Breast epithelium (tissue), 4 donors: Measurements from ENCODE around the gene LYZ. TPM values are rescaled to one million over a fixed set of nuclear protein-coding genes. Genes with fewer than 3 reads are reported as not detected.

ENCODE experiments used
- DNase-seq, 2 donors: peaks; one replicate each; pipeline ENCODE4 v3.0.0-alpha.2; 2019; ENCODE audit warnings: low spot score in 2 of 2
- H3K27ac ChIP-seq, 2 donors: fragments of 200-600 bp; sonication (generic) in 1 of 2; one replicate each; pipeline ENCODE4 v1.5.1; 2016 to 2019; ENCODE audit warnings: mild to moderate bottlenecking in 1 of 2
- H3K27me3 ChIP-seq, 2 donors: fragments of 200-600 bp; sonication (generic) in 1 of 2; one replicate each; pipeline versions ENCODE4 v1.5.1 to v1.6.0; 2017 to 2019; ENCODE audit warnings: control low read depth in 1 of 2, mild to moderate bottlenecking in 1 of 2
- H3K36me3 ChIP-seq: fragments of 200-600 bp; one replicate; pipeline ENCODE4 v1.5.1; 2019
- H3K4me1 ChIP-seq, 2 donors: fragments of 200-600 bp; sonication (generic); one replicate each; pipeline ENCODE4 v1.5.1; 2016 to 2019; ENCODE audit warnings: control low read depth in 1 of 2
- H3K4me3 ChIP-seq, 3 donors: fragments of 200-600 bp; sonication (generic); 1 replicate in 2 of 3; 2 replicates in 1 of 3; pipeline ENCODE4 v1.5.1; 2016 to 2019; ENCODE audit warnings: mild to moderate bottlenecking in 3 of 3, moderate library complexity in 2 of 3
- H3K9me3 ChIP-seq, 2 donors: fragments of 200-600 bp; sonication (generic) in 1 of 2; one replicate each; pipeline ENCODE4 v1.5.1; 2016 to 2019; ENCODE audit warnings: control low read depth in 1 of 2
- CTCF ChIP-seq, 3 donors: fragments of 450-650 bp; IDR thresholded peaks; one replicate each; pipeline ENCODE4 v1.5.1; 2016 to 2017; ENCODE audit warnings: antibody characterized with exemption in 3 of 3, mild to moderate bottlenecking in 3 of 3, moderate library complexity in 3 of 3
- POLR2A ChIP-seq: fragments of 450-650 bp; IDR thresholded peaks from one replicate; pipeline ENCODE4 v1.6.1; 2016; ENCODE audit warnings: antibody characterized with exemption, mild to moderate bottlenecking, moderate library complexity
- POLR2AphosphoS5 ChIP-seq, 3 donors: sonication (generic); formaldehyde crosslinking; IDR thresholded peaks; one replicate each; pipeline ENCODE4 v1.6.1; 2017; ENCODE audit warnings: antibody characterized with exemption in 3 of 3
- intact Hi-C: fragments of 100-400 bp; cut with DNase I; formaldehyde crosslinking; loops from one replicate; pipeline ENCODE4 v1.15.1; 2023; ENCODE audit warnings: low total_unique reads
- total RNA-seq, 3 donors: library from RNA; depleted of rRNA; stranded (reverse); fragments of >200 nt; gene quantifications; one replicate each; pipeline ENCODE4 v1.1.0, GENCODE V29; 2016

The LYZ gene
- total RNA-seq, 3 donors from 2014 or later: 13.4 to 99.9 (median 57.1) TPM

- H3K27ac ChIP-seq: no peak overlapping the region
- H3K4me1 ChIP-seq: peaks cover 0 to 7% of the 10 kb centered on the region in 2 donors
- no peak for TF ChIP-seq CTCF (IDR thresholded peaks at IDR 0.05)
- H3K9me3 ChIP-seq: no peaks in the 10 kb centered on the region
- no peaks in the 10 kb centered on the region for H3K36me3 ChIP-seq
- H3K27me3 ChIP-seq: no peaks in the 10 kb centered on the region
- intact Hi-C loops: no loop called here
- DNase-seq: no peak
- no peak overlapping the region for H3K4me3 ChIP-seq
Observed at GRCh38 chr12:69354556-69355187, 6.5 kb downstream of the LYZ start.

GRCh38 chr12:69355363-69356028 lies 7.3 kb downstream of the LYZ start:
- no peaks in the 10 kb centered on the region for H3K36me3 ChIP-seq
- peaks cover 0 to 7% of the 10 kb centered on the region in 2 donors for H3K4me1 ChIP-seq
- DNase-seq: no peak
- intact Hi-C loops: no loop called here
- no peak overlapping the region for H3K27ac ChIP-seq
- H3K27me3 ChIP-seq: no peaks in the 10 kb centered on the region
- no peak for TF ChIP-seq POLR2A
- no peak for TF ChIP-seq CTCF (IDR thresholded peaks at IDR 0.05)
- TF ChIP-seq POLR2AphosphoS5 (IDR thresholded peaks at IDR 0.05): no peak
- H3K9me3 ChIP-seq: no peaks in the 10 kb centered on the region
- no peak overlapping the region for H3K4me3 ChIP-seq

GRCh38 chr12:69359531-69360347 lies 11.6 kb downstream of the LYZ start, which contains the start of gene YEATS4:
Gene YEATS4 (plus strand): TSS chr12:69359743. CDS start chr12:69359973, 230 bp downstream.
- peak in 1 of 3 donors; percentile 31 for TF ChIP-seq CTCF (IDR thresholded peaks at IDR 0.05)
- TF ChIP-seq POLR2A: peak; percentile 20
- peak; percentile 63 to 84 (median 81) for TF ChIP-seq POLR2AphosphoS5 (IDR thresholded peaks at IDR 0.05)
- intact Hi-C loops: no loop called here
- no peaks in the 10 kb centered on the region for H3K9me3 ChIP-seq

GRCh38 chr12:69360348-69360672 lies 12.1 kb downstream of the LYZ start:
- H3K36me3 ChIP-seq: no peaks in the 10 kb centered on the region
- peak overlapping the region; percentile 92 to 96 for H3K27ac ChIP-seq
- no peaks in the 10 kb centered on the region for H3K27me3 ChIP-seq
- peaks cover 0 to 7% of the 10 kb centered on the region in 2 donors for H3K4me1 ChIP-seq
- intact Hi-C loops: no loop called here
- DNase-seq: no peak
- no peaks in the 10 kb centered on the region for H3K9me3 ChIP-seq
- no peak for TF ChIP-seq POLR2A
- TF ChIP-seq CTCF (IDR thresholded peaks at IDR 0.05): no peak
- TF ChIP-seq POLR2AphosphoS5 (IDR thresholded peaks at IDR 0.05): no peak
- peak overlapping the region; percentile 65 to 87 (median 73) for H3K4me3 ChIP-seq

More at GRCh38 chr12:69359531-69360347, 11.6 kb downstream of the LYZ start, which contains the start of gene YEATS4:
- H3K27ac ChIP-seq: peak within 1 kb of the TSS; percentile 92 to 96
- no peaks in the 10 kb centered on the region for H3K36me3 ChIP-seq
- peak; percentile 73 to 82 for DNase-seq
- peaks cover 0 to 7% of the 10 kb centered on the region in 2 donors for H3K4me1 ChIP-seq
- H3K4me3 ChIP-seq: peak within 1 kb of the TSS; percentile 65 to 87 (median 73)
- H3K27me3 ChIP-seq: no peaks in the 10 kb centered on the region

DNA sequence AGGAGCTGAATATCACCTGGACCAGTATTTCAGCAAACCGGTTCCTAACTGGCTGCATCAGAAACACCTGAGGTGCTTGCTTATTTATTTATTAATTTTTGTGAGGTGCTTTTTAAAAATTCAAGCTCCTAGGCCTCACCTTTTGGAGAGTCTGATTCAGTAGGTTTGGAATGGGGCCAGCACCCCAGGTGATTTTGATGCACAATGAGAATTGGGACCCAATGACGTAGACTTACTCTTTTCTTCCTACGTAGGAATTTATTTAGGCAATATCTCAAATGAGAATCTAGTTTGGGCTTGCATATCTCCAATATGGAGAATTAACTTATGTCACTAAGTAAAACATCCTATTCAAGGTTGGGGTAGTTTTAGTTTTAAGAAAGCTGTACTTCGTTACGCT lies 18.6 kb downstream of the LYZ start:
- no peak for DNase-seq
- H3K36me3 ChIP-seq: no peaks in the 10 kb centered on the region
- no peak for TF ChIP-seq POLR2AphosphoS5 (IDR thresholded peaks at IDR 0.05)
- H3K27me3 ChIP-seq: no peaks in the 10 kb centered on the region
- no peaks in the 10 kb centered on the region for H3K4me1 ChIP-seq
- no peak overlapping the region for H3K27ac ChIP-seq
- intact Hi-C loops: no loop called here
- H3K9me3 ChIP-seq: no peaks in the 10 kb centered on the region
- H3K4me3 ChIP-seq: no peak overlapping the region
